Neural progenitor cell (in vitro differentiated cells): Measurements from ENCODE around the gene TUBGCP4.

Experiments
- CTCF ChIP-seq: fragments of 200-600 bp; sonication (generic); IDR thresholded peaks from 2 replicates; pipeline ENCODE4 v1.5.1; 2017; ENCODE audit warnings: antibody characterized with exemption, mild to moderate bottlenecking
- EZH2 ChIP-seq: fragments of 200-600 bp; sonication (generic); IDR thresholded peaks from 2 replicates; pipeline ENCODE4 v1.6.1; 2017; ENCODE audit warnings: antibody characterized with exemption, mild to moderate bottlenecking, moderate library complexity

DNA sequence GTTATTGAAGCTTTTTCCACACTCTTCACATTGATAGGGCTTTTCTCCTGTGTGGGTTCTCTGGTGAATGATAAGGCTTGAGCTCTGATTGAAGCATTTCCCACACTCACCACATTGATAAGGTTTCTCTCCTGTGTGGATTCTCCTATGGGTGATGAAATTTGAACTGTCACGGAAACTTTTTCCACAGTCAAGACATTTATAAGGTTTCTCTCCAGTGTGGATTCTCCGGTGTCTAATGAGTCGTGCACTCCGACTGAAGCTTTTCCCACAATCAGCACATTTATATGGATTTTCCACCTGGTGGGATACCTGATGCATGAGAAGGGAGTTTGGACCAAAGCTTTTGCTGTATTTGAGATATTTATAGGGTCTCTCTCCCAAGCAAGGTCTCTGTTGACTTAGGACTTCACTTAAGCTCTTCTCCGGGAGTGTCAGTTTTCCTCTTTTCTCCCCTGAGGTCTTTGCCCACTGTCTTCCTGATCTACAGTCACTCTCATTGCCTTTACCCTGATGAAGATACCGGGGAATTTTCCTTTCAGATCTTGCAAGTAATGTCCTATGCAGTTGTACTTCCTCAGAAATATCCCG is 9.5 kb upstream of the TUBGCP4 start:
- TF ChIP-seq CTCF = no peak
- TF ChIP-seq EZH2 = no peak
